HG02610 (cell line): Measurements from ENCODE around the gene BCL2L11.

Experiments used
- ATAC-seq: cut with Tn5 transposase; IDR thresholded peaks from one replicate; pipeline ENCODE4 v1.9.1; 2021; ENCODE audit warnings: mild to moderate bottlenecking, moderate library complexity; ENCODE audit not compliant: unreplicated experiment

Gene BCL2L11

DNA sequence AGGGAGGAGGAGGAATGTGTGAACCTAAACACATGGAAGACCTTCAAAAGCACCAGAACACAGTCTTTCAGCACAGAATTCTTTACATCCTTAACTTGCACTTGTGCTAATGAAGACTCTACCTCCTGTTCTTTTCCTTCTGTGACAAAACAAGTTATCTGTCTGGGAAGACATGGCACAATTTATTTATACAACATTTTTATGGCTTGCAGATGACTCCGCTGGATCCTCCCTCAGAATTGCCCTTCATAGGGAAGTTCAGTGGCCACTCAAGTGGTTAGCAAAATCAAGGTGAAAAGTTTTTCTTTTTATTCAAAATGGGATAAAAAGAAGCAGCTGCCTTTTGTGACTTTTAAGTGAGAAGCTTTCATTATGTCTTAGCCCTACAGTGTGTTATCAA lies 21.4 kb downstream of the BCL2L11 start:
- no peak for ATAC-seq

DNA sequence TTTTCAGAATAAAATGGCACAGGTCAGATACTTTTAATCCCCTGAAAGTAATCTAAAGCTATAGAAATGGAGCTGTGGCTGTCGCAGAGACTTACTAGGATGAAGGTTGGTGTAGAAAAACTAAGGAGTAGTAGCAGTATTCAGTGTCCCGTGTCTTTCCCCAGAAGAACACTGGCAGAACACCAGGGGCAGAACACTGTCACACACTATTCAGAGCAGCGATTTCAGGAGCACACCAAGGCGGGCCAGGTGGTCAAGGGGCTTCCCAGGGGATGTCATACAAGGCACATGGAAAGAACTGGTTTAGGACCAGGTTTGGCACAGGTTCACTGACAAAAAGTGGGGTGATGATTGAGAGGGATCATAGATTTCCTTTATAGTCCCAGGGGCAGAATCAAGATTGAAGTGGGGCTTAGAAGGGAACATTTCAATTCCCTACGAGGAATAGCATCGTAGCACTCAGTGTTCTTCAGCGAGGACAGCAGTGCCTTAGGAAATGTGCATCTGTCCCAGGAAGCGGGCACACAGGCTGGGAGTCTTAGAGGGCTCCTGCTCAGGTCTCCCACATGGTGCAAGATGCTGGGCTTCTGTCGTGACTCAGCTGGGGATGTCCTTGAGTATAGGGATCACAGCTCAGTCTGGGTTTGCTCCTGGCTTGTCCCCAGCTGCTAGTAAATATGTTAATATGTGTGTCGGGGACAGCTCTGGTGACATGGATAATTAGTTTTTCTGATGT lies 22.6 kb downstream of the BCL2L11 start:
- no peak for ATAC-seq

DNA sequence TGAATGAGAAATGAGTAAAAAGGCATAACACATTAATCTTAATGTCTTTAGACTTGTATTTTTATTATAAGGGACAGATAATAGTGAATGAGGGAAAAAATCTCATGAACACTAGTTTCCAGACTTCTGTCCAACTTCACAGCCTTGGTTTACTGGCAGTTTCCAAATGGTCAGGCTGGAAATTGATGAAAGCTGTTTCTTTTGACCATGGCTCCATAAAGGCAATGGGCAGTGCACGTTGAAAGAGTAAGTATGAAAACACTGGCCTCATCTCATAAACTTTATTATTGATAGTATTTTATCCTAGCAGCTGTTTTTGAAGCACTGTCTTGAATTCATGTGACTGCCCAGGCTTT lies 23.1 kb downstream of the BCL2L11 start:
- no peak for ATAC-seq

DNA sequence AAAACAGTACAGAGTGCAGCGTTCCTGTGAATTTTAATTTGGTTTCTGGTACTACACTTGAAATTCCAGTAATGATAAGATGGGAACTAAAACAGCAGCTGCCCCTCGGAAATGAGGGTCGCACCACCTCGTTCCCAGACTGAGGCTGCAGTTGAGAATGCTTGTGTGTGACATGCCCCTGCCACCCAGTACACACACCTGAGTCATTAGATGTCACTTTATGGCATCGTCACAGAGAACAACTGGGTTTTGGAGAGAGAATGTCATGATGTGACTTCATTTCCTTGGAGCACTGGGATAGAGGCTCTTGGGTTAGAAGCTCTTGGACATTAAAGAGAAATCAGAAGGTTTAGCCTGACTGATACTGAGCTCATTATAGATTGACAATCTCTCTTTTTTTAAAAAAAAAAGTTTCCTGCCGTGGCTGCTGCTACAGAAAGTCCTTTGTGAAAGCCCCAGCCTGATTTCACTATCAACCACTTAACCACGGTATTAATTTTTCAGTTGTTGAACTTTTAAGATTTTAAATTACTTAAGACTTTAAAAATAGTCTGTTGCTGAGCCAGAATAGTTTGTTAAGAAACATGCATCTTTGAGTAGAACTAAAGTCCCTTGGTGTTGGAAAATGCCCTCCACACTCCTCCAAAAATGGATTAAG lies 24.5 kb downstream of the BCL2L11 start:
- ATAC-seq = no peak

DNA sequence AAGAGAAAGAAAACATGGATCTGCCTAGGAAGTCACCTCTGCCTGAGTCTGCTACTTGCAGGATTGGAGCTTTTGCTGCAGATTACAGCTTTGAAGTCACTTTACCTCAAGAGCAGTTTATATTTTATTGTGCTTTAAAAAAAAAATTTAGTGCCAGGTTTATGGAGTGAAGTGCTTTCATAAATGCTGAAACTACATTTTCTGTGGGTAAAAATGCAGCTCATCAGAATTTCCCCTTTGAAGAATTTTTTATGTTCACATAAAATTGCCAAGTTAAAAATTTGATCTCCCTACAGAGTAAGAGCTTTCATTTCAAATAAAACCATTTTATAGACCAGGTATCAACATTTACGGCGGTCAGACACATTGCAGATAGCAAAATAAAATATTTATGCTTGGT lies 25.2 kb downstream of the BCL2L11 start:
- ATAC-seq = no peak

DNA sequence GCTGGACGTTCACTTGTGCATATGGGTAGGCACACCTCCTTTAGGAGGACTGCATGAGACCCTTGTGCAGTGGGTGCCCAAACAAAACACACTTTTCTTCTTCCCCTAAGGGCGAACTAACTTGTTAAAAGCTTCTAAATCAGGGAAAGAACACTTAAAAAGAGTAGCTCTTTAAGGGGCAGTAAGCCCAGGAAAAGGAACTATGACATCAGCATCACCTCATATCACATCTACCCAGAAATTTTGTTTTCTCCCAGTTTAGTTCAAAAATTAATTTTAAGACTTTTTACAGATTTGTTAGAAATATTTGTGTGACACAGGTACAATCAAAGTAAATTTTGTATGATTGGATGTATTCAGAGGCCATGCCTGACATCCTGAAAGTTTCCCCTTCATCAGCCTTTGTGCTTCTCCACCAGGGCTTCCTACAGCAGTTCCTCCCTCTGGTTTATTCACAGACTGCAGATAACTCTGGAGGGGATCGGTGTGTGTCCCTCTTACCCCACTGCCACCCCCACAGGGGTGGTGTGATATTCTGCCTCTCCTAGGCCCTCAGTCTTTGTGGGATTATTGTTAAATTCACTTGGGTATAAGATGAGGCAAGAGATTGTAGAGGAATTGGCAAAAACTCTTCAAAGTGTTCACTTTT lies 27.6 kb downstream of the BCL2L11 start:
- no peak for ATAC-seq

DNA sequence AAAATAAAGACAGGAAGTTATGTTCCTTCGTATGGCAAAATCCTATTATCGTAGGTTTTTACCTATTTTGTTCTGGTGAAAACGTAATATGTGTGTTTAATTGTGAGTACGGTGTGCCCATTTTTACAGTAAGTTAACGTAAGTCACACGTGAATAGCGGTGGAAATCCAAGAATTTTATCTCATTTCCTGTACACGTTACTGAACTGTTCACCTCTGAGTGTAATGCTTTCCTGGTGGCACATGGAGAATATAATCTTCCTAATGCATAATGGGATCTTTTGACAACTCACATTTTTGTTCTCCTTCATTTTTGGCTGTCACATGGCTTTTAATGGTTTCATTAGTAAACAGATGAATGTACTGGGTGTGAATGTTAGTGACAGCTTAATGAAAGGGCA lies 28.2 kb downstream of the BCL2L11 start:
- ATAC-seq = no peak

DNA sequence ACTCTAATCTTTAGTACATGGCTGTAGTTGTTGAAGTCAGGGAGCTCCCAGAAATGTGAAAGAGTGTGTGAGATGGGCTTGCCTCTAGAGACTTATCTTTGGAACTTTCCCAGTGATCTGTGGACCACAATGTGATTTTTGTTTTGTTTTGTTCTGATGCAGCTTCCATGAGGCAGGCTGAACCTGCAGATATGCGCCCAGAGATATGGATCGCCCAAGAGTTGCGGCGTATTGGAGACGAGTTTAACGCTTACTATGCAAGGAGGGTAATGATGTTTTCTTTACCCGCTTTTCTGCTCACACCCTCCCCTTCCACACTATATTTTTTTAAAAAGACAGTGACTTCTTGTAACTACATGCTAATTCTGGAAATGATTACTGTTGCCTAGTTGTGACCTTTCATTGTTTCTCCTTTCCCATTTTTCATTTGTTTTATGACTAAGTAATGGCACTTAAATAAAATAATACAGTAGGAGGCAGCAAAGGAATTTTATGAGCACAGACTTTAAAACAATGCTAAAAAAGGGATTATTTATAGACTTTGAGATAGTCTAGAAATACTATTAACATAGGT lies 29.3 kb downstream of the BCL2L11 start:
- ATAC-seq = no peak

DNA sequence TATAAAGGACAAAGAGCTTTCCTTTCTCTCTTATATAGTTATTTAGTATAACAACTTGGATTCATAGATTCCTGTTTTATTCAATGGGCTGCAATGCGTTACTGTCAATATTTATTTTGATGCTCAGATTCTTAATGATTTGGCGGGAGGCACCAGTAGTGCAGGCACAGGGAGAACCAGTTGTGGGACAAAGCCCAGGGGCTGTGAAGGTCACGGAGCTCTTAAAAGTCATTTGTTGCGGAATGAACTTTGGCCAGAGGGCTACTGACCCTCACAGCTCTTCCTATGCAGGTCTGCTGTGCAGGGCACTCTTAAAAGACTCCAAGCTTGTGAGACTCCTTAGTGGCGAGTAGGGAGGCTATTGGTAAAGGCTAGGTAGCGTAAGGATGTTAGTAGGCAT lies 34.0 kb downstream of the BCL2L11 start:
- no peak for ATAC-seq

DNA sequence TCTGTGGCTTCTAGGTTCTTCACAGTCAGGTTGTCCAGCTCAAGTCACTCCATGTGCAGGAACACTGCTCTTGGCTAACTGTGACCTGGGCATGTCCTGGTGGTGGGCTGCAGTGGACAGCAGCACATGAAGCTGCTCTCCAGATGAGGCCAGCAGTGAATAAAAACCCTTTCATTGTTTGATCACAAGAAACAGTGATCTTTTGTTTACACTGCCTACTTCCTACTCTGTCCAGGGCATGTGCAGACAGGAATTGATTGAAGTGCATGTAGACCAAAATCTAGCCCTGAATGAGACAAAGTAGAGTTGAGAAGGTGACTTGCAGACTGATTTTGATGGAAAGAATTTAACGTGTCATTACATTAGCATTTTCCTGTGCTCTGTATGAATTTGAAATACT lies 34.9 kb downstream of the BCL2L11 start:
- no peak for ATAC-seq

DNA sequence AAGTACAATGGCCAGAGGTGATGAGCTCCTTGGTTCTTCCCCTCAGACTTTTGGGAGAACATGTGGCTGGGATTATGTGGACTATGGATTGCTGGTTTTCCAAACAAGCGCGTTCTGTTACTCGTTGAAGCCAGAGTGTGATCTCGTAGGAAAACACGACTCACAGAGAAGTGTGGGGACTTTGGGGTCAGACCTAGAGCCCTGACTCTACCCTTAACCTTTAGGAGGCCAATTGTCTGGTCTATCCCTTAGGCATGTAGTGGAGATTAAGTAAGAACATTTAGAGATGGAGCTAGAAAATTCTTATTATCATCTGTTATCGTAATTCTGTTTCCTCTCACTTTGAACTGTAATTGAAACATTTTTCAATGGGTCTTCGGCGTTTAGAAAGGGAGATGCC lies 35.8 kb downstream of the BCL2L11 start:
- no peak for ATAC-seq

DNA sequence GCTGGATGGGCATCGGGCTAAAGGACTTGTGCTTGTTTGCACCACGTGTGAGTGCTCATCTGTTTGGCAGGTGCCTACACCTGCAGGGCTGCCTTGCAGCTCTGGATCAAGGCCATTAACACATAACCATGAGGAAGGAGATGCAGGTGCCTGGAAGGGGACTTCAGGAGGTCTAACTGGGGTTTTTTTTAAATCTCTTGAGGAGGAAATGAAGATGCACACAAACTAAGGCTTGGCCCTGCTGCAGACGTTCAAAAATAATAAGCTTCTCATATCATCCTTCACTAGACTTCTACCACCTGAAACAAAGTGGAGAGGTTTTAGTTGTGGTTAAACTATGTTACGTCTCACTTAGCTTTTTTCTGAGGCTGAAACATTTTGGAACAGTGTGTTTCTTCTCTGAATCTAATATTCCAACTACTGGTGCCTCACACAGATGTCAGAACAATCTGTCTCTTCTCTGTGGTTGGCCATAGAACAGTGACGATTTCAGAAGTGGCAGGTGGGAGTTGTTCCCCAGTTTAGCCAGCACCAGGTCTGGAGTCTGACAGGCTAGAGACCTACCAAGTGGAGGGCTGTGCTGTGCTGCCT lies 36.5 kb downstream of the BCL2L11 start:
- ATAC-seq = peak; percentile 49

DNA sequence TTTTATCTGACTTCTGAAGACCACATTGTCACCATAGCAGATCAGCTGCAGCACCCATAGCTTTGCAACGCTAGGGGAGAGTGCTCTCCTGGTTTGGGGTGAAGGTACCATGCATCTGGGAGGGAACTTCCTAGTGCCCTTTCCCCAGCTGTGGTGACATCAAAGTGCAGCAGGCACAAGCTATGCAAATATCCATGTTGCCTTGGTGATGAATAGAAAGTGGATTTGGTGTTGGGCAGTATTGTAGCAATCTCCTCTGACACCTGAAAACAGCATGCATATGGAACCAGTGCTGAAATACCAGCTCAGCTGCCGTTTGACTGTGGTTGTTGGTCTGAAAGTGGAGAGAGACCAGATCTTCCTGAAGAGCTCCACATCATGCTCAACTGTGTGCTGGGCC lies 37.1 kb downstream of the BCL2L11 start:
- peak; percentile 49 for ATAC-seq

DNA sequence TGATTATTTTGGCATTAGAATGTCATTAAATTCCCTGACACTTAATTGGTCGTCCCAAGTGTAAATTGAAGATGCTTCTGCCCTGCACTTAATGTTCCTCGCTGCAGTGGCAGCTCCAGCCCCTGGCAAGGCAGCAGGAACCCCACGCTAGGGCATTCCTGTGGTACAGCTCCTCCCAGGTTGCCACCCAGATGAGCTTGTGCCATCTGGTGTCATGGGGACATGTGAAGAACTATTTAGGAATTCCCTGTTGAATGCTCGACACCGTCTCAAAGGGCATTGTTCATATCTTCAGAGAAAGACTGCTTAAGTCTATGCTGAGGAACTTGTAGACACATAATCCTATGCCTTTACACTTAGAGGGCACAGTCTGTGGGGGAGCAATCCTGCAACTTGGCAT lies 38.9 kb downstream of the BCL2L11 start:
- no peak for ATAC-seq

DNA sequence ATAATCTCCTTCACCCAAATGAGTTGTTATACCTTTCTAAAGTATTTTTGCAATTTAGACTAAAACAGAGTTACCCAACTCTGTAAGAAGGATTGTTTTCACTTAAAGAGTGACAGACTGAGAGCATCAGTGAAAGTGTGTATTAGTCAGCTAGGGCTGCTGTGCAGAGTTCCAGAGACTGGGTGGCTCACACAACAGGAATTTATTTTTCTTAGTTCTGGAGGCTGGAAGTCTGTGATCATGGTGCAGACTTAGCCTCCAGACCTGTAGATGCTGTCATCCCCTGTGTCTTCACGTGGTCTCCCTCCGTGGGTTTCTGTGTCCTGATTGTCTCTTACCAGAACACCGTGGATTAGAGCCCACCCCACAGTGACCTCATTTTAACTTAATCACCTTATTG lies 40.0 kb downstream of the BCL2L11 start:
- no peak for ATAC-seq

DNA sequence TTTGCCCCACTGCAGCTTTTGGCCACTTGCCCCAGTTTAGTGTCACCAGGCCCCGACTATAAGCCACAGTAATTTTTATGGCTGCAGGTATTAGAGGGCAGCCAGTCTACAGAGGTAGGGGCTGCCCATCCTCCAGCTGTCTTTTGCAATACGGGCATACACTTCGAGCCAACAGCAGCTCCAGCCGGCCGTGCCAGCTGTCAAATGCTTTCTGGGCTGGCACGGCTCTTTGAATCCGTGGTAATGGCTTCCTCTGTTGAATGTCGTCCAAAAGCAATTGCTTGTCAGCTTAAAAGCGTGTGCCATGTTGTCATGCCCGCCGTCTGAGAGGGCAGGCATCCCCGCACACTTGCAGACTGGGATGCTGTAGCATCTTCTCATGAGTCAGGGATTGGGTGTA lies 41.3 kb downstream of the BCL2L11 start:
- no peak for ATAC-seq

DNA sequence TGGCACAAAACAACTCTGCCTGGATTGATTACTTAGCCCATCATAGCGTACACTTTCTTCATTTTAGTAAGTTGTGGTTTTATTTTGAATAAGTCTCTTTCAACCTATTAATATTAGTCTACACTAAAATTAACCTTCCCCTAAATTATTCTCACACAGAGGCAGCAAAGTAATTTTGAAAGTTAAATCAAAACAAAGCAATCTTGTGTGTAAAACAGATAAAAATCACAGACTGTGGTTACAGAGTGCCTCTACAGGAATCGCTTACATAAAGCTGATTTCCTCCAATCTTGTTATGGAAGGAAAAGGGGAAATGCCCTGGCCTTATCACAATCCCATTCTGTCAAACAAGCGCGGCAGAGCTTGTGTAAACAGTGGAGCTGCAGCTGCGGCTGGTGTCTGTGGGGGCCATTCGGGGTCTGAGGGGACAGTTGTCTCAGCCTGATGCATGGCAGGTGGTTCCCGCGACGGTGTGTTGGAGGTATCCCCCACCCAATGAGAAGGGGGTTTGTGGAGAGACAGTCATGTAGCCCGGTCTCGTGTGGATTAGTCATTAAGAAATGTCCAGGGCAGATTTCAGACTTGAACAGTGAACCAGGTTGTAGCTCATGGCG lies 42.1 kb downstream of the BCL2L11 start:
- no peak for ATAC-seq

DNA sequence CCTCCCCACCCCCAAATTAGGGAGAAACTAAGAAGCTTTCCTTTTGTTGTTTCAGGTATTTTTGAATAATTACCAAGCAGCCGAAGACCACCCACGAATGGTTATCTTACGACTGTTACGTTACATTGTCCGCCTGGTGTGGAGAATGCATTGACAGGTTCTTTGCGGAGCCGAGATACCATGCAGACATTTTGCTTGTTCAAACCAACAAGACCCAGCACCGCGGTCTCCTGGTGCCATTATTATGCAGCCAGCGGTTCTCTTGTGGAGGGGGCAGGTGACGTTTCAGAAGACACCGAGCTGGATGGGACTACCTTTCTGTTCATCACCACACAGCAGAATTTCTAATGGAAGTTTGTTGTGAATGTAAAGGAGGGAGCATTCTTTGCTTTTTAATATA lies 43.4 kb downstream of the BCL2L11 start:
- no peak for ATAC-seq

DNA sequence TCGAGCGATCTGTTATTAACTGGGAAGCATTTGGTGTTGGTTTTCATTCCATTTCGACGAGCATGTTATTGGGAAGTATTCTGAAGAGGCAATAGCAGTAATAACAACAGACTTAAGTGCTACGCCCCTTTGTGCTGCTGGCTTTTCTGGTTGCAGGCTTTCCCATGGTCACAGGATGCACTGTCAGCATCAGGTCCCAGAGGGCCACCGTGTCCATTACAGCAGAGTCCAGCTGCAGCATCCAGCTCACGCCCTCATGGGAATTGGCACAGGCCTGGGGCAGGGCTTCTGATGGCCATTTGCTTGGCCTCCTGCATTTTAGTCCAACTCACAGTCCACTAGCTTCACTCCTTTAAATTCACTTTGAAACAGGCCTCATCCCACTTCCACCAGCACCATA lies 44.4 kb downstream of the BCL2L11 start:
- no peak for ATAC-seq

DNA sequence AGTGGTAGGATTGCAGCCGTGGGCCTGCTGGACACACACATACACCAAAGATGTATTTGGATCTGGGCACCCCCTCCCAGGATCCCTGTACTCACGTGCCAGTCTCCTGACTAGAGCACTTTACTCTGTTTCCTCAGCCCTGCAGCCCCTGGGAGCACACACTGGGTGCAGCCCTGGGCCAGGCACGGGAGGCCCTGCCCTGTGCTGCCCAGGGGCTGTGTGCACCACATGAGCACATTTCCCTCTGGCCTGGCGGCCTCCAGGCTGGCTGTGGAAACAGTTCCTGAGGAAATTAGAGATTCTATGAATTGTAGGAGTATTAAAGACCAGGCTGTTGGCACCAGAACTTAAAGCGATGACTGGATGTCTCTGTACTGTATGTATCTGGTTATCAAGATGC lies 45.4 kb downstream of the BCL2L11 start:
- no peak for ATAC-seq
